OCI-M1 (cell line): ENCODE measurements around the gene HMOX2.
A peak's percentile ranks its signal among the peaks of the same experiment; 100 is the strongest.

ENCODE experiments used
- DNase-seq: peaks from one replicate; lab custom pipeline; 2025; lab: John Stamatoyannopoulos, UW

Gene HMOX2

GRCh38 chr16:4525069-4525468, 48.9 kb downstream of the HMOX2 start:
- no peak for DNase-seq

DNA sequence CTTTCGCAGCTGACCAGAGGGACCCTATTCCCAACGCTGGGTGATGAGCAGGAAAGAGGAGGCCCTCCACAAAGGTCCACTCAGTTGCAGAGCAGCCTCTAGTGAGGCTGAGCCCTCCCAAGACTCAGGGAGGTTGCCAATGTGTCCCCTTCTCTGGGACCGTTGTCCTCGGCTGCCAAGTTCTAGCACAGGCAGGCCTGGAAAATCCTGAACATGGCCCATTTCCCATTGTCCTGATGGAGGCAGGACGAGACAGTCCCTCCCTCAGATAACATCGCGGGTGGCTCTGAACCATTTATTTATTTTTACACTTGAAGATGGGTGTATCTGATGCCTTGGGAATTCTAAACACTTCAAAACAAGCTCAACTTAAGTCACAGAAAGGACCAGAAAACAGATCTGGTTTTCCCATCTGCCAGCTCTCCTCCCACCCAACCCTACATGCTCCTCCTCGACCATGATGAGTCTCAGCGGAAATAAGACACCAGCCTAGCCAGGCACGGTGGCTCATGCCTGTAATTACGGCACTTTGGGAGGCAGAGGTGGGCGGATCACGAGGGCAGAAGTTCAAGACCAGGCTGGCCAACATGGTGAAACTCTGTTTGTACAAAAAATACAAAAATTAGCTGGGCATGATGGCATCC, 49.6 kb downstream of the HMOX2 start:
- DNase-seq, result no peak

GRCh38 chr16:4529085-4530060, 53.2 kb downstream of the HMOX2 start:
- no peak for DNase-seq

DNA sequence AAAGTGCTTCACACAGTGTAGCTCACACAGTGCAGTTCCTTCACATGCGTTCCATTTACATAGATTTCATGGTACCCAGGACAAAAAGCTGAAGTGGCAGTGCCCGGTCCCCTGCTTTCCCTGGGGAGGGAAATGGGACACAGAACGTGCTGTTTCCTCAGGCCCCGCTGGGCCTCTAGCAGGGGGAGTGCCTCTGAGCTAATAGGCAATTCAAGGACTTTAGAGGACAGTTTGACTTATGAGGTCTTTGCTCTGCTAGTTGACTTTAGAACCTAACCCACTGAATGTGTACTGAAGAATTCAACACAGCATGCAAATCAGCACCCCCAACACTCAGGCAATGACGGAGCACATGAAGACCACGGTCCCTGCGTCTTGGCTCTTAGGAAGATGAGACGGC, 55.6 kb downstream of the HMOX2 start:
- DNase-seq, result no peak

DNA sequence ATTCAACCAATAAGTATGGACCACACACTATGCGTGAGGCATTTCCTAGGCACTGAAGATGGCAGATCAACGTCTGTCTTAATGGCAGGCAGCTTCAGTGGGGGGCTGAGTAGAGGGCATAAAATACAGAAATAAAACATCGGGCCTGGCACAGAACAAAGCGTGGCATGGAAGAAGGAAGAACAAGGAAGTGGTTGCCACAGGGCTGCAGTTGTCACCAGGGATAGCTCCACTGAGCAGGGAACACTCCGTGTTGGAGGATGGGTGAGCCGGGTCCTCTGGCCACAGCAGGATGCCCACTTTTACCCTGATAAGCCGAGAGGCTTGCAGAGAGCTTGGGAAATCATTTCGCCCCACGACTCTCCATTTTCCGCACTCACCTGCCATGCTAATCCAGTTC, 56.0 kb downstream of the HMOX2 start:
- DNase-seq, result no peak

- no peak for DNase-seq
Observed at GRCh38 chr16:4533490-4533889, 57.3 kb downstream of the HMOX2 start.

DNA sequence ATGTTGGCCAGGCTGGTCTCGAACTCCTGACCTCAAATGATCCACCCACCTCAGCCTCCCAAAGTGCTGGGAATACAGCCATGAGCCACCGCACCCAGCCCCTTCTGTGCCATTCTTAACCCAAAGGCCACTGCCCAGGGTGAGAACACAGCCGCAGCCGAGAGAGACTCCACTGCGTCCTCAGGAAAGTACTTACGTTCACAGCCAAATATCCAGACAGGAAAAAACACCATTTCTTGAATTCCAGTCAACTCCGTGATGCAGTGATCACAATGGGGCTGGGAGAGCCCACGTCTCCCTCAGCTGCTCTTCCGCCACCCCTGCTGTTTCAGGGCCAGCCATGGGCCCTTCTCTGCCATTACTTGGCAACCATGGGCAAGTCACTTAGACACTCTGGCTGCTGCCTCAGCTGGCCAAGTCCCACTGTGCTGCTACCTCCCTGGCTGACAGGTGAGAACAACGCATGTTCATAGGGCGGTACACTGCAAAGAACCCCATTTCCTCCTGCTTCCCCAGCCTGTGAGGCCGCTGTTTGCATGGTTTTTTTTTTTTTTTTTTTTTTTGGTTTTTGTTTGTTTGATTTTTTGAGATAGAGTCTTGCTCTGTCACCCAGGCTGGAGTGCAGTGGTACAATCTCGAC, 58.1 kb downstream of the HMOX2 start:
- no peak for DNase-seq

DNA sequence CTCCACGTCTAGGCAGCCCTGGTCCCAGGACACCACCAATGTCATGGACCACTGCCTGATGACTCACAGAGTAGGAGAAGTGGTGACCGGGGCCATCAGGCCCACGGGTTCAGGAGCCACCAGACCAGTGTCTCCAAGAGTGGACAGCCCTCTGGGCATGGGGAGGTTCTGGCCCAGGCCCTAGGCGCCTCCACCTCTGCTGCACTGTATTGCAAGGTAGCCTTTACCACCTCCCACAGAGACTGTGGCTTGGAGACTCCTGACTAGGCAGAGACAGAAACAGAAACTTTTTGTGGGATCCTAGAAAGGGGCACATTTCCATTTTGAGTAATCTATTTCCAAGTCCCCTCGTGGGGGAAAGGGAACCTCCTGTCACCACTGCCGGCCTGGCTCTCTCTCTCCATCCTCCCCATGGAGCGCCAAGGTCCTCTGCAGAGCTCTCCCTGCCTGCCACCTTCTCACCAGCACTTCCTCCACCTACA, 59.5 kb downstream of the HMOX2 start:
- DNase-seq, result no peak

DNA sequence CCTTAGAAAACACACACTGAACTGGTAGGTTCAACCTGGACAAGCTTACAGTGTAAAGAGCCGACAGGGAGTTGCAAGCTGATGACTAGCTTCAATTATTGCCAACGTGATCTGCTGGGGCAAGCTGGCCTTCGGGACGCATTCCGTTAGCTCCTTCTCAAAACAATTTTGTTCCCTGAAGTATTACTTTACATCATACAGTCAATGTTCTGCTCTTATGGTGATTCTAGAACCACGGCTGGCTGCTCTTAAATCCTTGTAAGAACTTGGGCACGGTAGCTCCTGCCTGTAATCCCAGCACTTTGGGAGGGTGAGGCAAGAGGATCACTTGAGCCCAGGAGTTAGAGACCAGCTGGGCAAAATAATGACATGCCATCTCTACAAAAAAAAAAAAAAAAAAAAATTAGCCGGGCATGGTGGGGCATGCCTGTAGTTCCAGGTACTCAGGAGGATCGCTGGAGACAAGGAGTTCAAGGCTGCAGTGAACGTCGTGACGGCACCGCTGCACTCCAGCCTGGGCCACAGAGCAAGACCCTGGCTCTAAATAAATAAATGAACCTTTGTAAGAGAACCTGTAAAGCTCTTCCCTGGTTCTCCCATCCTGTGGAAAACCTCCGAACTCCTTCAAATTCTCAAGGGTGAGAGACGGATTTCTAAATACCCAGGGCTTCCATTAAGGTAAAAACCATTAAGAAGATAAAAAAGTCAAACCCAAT, 60.4 kb downstream of the HMOX2 start:
- no peak for DNase-seq

DNA sequence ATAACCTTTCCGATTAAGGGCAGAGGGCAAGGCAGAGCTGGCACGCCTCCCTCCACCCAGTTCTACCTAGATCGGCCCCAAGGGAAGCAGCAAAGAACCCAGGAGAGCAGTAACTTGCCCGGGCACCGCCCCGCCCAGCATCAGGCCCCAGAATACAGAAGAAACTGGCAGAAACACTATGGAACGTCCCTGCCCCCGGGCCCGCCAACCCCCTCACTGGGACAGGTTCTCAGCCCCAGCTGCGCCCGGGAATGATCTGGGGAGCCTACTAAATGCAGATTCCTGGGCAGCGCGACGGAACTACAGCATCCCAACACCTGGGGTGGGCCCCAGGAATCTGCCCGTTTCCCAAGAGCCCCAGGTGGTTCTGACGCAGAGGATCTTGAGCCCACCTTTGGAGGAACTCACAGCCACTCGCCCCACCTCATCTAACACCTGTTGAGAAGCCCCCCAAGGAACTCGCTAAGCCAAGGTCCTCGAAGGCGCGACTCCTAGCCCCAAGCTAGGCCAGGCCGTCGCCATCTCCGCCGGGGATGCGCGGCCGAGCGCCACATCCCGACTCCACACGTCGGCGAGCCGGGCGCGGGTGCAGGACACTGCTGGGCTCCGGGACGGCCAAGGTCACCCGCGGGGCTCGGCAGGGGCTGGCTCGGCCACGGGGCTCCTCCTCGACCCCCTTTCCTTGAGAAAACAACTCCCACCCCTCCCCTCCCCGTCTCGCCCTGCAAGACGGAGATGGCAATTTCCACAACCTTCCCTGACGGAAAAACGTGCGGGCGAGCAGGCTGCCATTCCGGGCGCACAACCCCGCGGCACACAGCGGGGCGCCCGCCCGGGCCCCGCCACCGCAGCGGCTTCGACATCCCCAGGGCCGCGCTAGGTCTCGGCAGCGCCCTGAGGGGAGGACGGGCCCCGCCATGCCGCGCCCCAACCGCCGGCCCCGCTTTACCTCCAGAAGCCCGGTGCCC, 61.5 kb downstream of the HMOX2 start:
- peak; percentile 34 for DNase-seq

DNA sequence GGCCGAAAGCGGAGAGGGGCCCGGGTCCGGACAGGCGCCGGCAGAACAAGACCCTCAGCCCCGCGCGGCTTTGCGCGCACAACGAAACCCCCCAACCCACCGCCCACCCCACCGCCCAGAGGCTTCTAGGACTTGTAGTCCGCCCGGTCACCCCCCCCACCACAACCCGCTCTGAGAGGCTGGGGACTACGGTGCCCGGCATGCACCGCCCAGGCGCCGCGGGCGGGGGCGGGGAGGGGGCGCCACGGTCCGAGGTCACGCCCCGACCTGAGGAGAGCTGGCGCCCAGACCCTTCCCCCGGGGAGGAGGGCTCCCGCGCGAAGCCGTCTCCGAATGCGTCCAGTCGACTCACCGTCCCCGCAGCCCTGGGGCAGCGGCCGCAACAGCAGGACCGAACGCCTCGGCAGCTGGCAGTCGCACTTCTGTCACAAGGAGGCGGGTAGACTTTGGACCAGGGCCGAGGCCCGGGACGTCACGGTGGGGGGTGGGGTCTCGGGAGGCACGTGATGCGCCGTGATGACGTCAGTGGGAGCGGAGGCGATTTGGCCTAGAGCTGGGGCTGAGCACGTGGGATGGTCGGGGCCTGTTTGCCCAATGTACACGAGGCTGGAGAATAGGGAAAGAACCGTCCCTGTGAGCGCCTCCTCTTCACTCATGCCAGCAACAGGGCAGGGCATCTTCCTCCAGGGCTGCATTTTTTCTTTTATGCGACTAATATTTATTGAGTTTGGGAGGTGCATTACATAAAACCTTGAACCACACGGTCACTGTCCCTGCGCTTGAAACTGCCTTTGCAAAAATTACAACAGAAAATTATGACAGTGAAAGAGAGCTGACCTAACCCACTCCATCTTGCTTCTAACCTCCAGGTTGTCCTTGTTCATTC, 62.4 kb downstream of the HMOX2 start, which contains the start of gene CDIP1:
Gene CDIP1 (minus strand): TSS at position 424 of the 886 bp plus-strand sequence. CDS start 24,643 bp downstream, outside the sequence.
- DNase-seq, result peak; percentile 97

DNA sequence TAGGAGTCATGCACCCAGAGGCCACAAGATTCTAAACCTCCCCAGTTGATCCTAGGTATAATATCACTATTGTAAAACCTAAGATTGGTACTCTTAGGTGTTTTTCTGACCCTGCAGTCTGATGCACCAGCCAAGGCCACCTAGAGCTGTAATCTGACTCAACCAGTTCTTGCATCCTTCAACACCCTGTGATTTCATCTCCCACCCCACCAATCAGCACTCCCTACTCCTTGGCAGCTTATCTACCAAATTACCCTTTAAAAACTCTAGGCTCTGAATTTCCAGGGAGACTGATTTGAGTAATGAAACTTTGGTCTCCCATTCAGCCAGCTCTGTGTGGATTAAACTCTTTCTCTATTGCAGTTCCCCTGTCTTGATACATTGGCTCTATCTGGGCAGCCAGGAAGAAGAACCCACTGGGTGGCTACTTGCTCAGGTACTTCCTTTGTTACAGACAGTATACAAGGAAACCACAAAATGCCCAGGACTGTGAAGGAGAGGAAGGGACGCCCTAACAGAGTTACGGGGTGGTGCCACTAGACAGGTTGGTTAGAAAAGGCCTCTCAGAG, 63.6 kb downstream of the HMOX2 start:
- DNase-seq, result peak; percentile 7

- DNase-seq, result no peak
Observed at GRCh38 chr16:4544473-4544872, 68.3 kb downstream of the HMOX2 start.

DNA sequence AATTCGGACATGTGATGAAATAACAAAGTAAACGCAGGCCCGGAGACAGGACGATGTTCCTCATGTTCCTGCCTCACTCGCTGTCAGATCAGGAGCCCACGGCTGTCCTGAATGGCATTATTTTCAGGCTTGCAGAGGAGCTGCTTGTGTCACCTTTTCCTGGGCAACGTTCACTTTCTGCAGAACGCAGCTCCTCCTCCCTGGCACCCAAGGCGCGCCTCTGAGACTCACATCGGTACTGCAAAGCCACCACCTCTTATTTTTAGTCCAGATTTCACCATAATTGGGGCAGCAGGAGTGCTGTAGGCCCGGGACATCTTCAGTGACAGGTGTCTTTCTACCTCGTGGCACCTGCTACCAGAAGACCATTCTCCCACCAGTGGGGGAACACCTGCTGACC, 71.9 kb downstream of the HMOX2 start:
- DNase-seq, result no peak

GRCh38 chr16:4550591-4550990, 74.4 kb downstream of the HMOX2 start:
- no peak for DNase-seq

DNA sequence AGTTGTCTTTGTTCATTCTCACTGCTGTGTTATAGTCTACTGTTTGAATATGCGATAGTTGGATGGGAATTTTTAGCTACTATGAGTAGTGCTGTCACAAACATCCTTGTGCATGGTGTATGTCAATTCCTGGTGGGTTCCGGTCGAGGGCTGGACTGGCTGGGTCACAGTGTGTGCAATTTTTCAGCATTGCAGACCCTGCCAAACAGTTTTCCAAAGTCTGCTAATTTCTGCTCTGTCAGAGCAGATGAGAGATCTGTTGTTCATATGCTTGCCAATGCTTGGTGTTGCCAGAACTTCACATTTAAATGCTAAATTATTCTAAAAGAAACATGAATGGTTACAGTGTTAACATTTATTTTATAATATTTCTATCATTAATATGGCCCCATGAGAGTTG, 76.3 kb downstream of the HMOX2 start:
- no peak for DNase-seq

DNA sequence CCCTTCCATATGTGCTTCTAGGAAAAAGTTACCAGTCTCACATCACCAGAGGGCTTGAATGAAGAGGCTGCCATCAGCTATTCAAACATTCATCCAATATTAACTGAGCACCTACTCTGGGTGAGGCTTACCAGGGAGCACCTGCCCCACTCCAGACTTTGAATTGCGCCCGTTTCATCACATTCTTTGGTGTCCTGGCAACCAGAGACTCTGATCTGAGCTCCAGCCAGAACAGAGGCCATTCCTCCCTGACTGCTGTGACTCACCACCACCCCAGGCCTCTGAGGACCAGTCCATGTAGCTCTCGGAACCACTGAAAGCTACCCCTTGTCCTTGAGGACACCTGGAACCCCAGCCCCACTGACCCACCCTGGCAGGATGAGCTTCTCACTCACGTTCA, 79.9 kb downstream of the HMOX2 start, which contains the start of gene C16orf96:
Gene C16orf96 (plus strand): TSS at position 229 of the 400 bp plus-strand sequence. CDS start 150 bp downstream, at position 379.
- no peak for DNase-seq

GRCh38 chr16:4556580-4556979, 80.4 kb downstream of the HMOX2 start:
- no peak for DNase-seq

DNA sequence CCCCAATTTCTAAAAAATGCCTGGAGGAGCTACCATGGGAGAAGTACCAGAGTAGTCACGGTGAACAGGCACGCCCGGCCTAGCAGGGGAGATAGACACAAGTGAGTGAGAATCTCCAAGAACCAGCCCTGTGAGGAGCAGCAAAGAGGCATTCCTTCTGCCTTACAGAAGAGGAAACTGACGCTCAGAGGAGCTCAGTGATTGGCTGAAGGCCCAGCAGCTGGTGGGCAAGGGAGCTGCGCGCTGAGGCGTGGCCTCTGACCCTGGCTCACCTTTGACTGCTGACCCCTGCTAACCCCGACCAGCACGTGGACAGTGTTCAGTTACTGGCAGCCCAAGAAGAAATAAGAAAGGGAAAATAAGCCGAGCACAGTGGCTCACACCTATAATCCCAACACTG, 81.8 kb downstream of the HMOX2 start:
- DNase-seq, result no peak
